Measurements from ENCODE around the gene AHDC1.

The AHDC1 gene

GRCh38 chr1:27595597-27595996 is 8.3 kb downstream of the AHDC1 start (continued):
- no peak for TF ChIP-seq ZFP37 (tag by site-specific recombination; IDR thresholded peaks at IDR 0.05)
- no peak for TF ChIP-seq ZNF341 (tag by site-specific recombination; IDR thresholded peaks at IDR 0.05; ENCODE audit: low read depth)
- no peak for TF ChIP-seq ZBTB48 (tag by site-specific recombination; IDR thresholded peaks at IDR 0.05)
- TF ChIP-seq EGR2 (tag by site-specific recombination; IDR thresholded peaks at IDR 0.05; ENCODE audit: low read depth): peak; percentile 46
- TF ChIP-seq, protein P1, sequence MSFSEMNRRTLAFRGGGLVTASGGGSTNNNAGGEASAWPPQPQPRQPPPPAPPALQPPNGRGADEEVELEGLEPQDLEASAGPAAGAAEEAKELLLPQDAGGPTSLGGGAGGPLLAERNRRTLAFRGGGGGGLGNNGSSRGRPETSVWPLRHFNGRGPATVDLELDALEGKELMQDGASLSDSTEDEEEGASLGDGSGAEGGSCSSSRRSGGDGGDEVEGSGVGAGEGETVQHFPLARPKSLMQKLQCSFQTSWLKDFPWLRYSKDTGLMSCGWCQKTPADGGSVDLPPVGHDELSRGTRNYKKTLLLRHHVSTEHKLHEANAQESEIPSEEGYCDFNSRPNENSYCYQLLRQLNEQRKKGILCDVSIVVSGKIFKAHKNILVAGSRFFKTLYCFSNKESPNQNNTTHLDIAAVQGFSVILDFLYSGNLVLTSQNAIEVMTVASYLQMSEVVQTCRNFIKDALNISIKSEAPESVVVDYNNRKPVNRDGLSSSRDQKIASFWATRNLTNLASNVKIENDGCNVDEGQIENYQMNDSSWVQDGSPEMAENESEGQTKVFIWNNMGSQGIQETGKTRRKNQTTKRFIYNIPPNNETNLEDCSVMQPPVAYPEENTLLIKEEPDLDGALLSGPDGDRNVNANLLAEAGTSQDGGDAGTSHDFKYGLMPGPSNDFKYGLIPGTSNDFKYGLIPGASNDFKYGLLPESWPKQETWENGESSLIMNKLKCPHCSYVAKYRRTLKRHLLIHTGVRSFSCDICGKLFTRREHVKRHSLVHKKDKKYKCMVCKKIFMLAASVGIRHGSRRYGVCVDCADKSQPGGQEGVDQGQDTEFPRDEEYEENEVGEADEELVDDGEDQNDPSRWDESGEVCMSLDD (tag by site-specific recombination; IDR thresholded peaks at IDR 0.05): no peak
- TF ChIP-seq MYNN (tag by site-specific recombination; IDR thresholded peaks at IDR 0.05; ENCODE audit: borderline replicate concordance): no peak
- no peak for TF ChIP-seq ZNF561 (tag by site-specific recombination; IDR thresholded peaks at IDR 0.05; ENCODE audit: borderline replicate concordance)
- peak; percentile 58; the same call in 1 of the 2 replicates for TF ChIP-seq ZFHX2 (tag by site-specific recombination; conservative IDR thresholded peaks at IDR 0.05)
- TF ChIP-seq ZNF510 (tag by site-specific recombination; IDR thresholded peaks at IDR 0.05; ENCODE audit: insufficient replicate concordance): no peak
- peak; percentile 18; the same call in 1 of the 2 replicates for TF ChIP-seq WT1 (tag by site-specific recombination; IDR thresholded peaks at IDR 0.05)
- no peak for TF ChIP-seq ZNF366 (tag by site-specific recombination; conservative IDR thresholded peaks at IDR 0.05)
- TF ChIP-seq, protein P2, sequence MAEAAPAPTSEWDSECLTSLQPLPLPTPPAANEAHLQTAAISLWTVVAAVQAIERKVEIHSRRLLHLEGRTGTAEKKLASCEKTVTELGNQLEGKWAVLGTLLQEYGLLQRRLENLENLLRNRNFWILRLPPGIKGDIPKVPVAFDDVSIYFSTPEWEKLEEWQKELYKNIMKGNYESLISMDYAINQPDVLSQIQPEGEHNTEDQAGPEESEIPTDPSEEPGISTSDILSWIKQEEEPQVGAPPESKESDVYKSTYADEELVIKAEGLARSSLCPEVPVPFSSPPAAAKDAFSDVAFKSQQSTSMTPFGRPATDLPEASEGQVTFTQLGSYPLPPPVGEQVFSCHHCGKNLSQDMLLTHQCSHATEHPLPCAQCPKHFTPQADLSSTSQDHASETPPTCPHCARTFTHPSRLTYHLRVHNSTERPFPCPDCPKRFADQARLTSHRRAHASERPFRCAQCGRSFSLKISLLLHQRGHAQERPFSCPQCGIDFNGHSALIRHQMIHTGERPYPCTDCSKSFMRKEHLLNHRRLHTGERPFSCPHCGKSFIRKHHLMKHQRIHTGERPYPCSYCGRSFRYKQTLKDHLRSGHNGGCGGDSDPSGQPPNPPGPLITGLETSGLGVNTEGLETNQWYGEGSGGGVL (tag by site-specific recombination; IDR thresholded peaks at IDR 0.05): no peak
- no peak for TF ChIP-seq ZIC2 (tag by site-specific recombination; IDR thresholded peaks at IDR 0.05)
- TF ChIP-seq, protein P3, sequence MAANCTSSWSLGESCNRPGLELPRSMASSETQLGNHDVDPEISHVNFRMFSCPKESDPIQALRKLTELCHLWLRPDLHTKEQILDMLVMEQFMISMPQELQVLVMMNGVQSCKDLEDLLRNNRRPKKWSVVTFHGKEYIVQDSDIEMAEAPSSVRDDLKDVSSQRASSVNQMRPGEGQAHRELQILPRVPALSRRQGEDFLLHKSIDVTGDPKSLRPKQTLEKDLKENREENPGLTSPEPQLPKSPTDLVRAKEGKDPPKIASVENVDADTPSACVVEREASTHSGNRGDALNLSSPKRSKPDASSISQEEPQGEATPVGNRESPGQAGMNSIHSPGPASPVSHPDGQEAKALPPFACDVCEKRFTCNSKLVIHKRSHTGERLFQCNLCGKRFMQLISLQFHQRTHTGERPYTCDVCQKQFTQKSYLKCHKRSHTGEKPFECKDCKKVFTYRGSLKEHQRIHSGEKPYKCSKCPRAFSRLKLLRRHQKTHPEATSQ (tag by site-specific recombination; IDR thresholded peaks at IDR 0.05): no peak
- TF ChIP-seq ZNF580 (tag by site-specific recombination; IDR thresholded peaks at IDR 0.05): no peak
- TF ChIP-seq ZNF18 (tag by site-specific recombination; IDR thresholded peaks at IDR 0.05): no peak
- no peak for TF ChIP-seq ZNF776 (tag by site-specific recombination; IDR thresholded peaks at IDR 0.05; ENCODE audit: borderline replicate concordance)
